Activated CD8-positive, alpha-beta memory T cell treated with anti-CD3 and anti-CD28 coated beads for 24 hours (primary cell): ENCODE data around the gene FXYD1.

Source experiments
- DNase-seq: peaks from one replicate; pipeline ENCODE4 v3.0.0-alpha.2; 2020

Gene FXYD1

DNA sequence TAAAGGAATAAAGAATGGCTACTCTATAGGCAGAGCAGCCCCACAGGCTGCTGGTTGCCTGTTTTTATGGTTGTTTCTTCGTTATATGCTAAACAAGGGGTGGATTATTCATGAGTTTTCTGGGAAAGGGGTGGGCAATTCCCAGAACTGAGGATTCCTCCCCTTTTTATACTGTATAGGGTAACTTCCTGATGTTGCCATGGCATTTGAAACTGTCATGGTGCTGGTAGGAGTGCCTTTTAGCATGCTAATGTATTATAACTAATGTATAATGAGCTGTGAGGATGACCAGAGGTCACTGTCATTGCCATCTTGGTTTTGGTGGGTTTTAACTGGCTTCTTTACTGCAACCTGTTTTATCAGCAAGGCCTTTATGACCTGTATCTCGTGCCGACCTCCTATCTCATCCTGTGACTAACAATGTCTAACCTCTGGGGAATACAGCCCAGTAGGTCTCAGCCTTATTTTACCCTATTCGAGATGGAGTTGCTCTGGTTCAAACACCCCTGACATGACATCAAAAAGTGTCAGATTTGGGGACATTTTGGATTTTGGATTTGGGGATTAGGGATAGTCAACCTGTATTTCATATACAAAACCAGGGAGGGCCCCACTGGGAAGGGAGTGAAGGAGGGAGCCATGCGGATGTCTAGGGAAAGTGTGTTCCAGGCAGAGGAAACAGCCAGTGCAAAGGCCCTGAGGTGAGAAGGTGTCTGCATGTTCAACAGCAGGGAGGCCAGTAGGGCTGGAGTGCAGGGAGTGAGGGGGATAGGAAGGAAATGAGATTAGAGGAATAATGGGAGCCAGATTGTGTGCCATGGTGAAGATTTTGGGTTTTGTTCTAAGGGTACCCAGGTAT, 26.8 kb downstream of the FXYD1 start:
- peak; percentile 45 for DNase-seq

DNA sequence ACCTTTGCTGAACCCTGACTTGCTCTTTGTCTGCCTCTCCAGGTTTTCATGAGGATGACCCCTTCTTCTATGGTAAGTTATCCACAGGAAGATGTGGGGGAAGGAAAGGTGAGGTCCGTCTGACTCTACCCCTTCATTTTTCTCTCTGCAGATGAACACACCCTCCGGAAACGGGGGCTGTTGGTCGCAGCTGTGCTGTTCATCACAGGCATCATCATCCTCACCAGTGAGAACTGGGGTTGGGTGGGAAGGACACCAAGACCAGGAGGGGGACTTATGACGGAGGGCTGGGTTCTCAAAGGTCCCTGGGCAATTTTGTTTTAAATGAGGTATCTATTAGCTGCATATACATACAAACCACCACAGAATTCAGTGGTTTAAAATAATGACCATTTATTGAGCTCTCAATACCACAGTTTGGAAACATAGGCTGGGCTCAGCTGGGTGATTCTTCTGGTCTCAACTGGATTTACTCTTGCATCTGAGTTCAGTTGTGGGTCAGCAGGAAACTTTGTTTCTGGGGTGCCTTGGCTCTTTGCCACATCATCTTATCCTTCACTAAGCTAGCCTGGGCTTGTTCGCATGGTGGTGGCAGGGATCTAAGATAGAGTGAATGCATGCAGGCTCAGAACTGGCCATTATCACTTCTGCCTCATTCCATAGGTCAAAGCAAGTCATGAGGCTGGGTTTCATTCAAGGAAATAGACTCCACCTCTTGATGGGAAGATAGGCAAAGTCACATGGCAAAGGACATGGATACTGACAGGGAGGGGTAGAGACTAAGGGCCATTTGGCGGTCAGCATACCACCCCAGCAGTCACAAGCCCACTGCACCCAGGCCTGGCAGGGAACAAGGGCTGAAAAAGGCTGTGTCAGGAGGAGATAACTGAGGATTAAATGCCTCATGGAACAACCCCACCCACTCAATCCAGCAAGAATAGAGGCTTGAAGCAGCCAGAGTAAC, 27.8 kb downstream of the FXYD1 start:
- peak; percentile 51 for DNase-seq

DNA sequence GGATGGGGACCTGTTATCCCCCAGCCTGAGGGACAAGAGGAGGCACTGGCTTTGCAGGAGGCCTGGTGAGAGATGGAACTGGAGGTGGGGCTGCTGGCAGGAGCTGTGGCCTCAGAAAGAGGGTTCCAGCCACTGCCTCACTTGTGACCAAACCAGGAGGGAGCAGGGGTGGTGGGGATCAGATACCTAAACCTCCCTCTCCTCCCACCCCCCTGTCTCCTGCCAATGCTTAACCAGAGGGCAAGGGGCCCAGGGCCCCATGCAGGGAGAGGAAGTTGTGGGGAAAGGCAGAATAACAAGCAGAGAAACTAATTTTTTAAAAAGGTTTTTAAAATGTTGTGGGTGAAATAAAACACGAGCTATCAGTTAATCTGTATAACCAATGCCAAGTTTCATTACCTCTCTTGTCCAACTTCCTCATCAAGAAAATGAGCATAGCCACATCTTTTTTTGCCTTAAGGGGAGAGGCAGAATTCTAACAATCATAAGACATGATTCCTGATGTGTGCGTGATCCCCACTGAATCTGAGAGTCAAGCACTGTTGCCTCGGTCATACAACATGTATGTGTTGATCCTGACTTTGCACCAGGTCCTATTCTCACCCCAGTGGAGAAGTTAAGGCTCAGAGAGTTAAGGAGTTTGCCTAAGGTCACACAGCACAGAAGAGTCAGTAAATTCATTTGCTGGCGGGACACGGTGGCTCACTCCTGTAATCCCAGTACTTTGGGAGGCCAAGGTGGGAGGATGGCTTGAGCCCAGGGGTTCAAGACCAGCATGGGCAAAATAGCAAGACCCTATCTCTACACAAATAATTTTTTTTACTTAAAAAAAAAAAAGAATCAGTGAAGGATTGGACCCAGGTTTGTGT, 28.9 kb downstream of the FXYD1 start:
- DNase-seq, result peak; percentile 54

DNA sequence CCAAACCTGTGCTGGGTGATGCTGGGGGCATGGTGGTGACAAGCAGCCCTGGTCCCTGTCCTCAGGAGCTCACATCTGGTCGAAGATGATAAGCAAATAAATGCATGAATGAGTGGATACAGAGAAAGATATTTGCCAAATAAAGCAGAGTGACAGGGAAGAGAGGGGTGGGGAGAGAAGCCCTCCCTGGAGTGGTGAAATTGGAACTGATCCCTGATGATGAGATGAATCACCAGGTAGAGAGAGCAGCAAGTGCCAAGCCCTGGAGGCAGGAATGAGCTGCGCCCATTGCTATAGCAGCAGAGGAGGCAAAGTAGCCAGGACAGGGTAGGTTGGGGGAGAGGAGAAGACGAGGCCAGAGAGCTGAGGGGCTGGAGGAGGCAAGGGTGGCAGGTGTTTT, 29.6 kb downstream of the FXYD1 start:
- no peak for DNase-seq

DNA sequence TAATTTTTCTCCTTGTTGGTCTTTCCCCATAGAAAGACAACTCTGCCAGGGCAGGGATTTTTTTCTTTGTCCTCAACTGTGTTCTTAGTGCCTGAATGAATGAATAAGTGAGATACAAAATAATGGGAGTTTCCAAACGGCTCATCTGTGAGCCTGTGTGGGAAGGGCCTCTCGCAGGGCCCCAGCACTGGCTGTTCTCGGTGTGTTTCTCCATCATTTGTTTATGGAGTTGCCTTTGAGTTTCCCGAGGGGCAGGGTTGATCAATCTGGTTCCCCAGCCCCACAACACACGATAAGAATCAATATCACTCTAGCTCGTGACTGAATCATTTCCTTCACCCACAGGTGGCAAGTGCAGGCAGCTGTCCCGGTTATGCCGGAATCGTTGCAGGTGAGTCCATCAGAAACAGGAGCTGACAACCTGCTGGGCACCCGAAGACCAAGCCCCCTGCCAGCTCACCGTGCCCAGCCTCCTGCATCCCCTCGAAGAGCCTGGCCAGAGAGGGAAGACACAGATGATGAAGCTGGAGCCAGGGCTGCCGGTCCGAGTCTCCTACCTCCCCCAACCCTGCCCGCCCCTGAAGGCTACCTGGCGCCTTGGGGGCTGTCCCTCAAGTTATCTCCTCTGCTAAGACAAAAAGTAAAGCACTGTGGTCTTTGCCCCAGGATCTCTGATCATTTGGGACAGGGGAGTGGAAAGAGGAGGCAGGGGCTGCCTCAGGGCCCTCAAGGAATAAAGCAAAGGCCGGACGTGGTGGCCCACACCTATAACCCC, 30.8 kb downstream of the FXYD1 start:
- DNase-seq, result peak; percentile 53

DNA sequence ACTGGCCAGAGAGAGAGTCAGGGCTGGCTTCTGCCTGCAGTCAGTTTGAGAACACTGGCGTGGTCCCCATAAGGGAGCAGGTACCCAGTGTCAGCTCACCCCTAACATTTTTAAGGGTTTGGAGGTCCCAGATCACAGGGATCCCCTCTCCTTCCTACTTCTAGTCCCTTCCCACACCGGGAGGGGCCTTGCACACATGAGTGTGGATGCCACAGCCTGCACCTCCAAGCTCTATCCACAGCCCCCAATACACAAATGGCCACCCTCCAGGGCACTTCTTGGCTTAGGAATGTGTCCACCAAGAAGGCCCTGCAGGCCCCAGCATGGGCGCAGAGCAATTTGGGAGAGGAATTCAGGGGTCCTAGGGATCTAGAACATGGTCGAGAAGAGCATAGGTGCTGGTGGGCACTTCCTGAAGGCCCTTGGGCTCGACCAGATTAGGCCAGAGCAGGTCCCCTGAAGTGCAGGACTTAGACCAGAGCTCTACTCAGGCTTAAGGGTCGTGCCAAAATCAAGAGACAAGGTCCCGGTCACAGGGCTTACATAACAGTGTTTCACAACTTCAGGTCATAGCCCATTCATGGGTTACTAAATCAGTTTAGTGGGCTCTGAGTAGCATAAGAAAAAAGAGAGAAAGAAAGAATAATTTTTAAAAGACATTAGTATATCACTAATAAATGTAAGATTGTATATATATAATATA, 31.9 kb downstream of the FXYD1 start:
- peak; percentile 59 for DNase-seq

DNA sequence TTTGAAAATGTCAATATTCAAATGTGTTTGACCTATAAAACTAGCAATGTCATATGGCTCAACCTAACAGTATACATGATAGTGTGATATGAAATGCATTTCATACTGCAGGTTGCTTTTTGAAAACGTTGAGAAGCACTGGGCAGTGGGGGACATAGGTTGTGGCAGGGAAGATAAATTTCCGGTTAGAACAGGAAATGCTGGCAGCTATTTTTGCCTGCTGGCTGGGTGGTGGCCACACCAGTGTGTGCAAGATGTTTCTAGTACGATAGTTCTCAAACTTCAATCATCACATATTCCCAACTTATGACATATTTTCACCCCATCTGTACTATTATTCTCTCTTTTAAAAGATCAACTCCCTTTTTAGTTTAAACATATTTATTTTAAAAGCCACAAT, 33.1 kb downstream of the FXYD1 start:
- no peak for DNase-seq

DNA sequence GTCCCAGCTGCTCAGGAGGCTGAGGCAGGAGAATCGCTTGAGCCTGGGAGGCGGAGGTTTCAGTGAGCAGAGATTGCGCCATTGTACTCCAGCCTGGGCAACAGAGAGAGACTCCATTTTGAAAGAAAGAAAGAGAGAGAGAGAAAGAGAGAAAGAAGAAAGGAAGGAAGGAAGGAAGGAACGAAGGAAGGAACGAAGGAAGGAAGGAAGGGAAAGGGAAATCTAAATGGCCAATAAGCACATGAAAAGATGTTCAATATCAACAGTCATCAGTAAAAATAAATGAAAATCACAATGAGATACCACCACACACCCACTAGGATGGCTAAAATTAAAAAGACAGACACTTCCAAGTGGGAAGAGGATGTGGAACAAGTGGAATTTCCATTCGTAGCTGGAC, 35.6 kb downstream of the FXYD1 start:
- no peak for DNase-seq

DNA sequence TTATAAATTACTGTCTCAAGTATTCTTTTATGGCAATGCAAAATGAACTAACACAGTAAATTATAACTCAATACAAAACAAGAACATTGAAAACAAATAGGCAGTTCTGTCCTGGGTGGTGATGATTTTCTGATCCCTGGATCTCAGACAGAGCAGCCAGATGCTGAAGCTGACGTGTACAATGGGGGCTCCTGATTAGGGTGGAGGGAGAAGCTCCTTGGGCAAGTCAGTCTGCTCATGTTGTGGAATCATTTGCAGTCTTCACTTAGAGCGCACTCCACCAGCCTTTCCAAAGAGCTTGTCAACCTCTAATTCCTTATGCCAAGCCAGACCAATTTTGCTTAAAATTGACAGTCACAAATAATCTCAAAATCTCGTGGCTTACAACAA, 37.6 kb downstream of the FXYD1 start:
- peak; percentile 13 for DNase-seq

DNA sequence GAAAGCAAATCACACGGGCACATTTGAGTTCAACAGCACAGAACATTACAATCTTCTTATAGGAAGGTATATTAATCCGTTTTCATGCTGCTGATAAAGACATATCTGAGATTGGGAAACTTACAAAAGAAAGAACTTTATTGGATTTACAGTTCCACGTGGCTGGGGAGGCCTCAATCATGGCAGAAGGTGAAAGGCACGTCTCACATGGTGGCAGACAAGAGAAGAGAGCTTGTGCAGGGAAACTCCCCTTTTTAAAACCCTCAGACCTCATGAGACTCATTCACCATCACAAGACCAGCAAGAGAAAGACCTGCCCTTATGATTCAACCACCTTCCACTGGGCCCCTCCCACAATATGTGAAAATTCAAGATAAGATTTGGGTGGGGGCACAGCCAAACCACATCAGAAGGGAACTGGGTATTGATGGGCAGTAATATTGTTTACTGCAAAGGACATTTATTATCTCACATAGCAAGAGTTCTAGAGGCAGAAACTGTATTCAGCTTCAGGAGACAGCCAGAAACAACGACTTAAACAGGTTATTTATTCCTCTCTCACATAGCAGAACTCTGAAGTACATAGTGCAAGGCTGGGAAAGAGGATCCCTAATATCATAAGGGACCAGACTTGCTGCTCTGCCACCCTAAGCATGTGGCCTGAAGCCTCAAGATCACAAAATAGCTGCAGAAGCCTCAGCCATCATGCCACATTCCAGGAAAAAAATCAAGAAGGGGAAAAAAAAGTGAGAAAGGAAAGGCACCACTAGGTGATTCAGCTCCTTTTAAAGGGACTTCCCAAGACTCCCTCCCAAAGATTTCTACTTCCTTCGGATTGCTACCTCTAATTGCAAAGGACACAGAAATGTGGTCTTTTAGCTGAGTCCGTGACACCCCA, 39.0 kb downstream of the FXYD1 start:
- DNase-seq, result peak; percentile 35

DNA sequence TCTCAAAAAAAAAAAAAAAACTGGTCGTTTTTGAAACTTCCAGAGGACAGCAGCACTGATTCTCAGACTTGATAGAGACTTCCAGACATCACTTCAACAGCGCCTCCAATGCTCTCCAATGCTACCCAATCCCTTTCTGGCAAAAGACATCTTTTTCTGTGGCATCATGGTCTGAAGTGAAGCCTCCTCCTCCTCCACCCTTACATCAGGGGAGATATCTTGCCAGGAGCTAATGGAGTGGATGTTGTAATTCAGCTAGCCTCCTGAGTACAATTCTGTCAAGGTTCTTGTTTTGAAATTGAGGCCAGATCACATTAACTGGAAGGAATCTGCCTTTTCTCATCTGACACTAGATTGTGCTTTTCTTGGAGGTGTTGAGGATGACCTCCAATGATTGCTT, 40.1 kb downstream of the FXYD1 start:
- DNase-seq, result no peak

DNA sequence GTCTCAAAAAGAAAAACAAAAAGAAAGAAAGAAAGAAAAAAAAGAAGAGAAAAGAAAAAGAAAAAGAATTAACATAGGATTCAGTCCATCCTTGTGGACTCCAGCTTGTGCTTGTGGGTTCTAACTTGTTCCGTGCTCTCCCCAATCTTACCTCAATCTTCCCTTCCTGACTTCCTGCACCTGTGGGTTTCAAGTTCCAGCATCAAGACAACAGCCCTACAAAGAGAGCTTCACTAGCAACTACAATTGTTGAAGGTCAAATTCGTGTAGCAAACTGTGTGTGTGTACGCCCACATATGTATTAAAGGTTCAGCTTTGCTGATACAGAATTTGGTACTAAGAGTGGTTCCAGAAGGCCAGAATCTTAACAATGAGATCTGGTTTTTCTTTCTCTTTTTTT, 41.2 kb downstream of the FXYD1 start:
- DNase-seq, result peak; percentile 41

DNA sequence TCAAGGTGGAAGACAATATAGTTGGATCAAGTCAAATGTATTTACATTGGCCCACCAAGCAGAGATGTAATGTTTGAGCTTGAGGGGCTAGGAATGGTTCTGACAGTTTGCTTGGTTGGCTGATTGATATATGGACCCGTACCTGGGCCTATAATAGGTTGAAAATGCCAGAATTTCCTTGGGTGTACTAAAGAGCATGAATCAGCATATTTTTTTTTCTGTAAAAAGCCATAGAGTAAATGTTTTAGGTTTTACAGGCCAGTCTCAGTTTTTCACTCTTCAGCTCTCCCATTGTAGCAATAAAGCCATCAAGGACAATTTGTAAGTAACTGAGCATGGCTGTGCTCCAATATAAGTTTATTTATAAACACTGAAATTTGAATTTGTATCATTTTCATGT, 42.8 kb downstream of the FXYD1 start:
- no peak for DNase-seq

DNA sequence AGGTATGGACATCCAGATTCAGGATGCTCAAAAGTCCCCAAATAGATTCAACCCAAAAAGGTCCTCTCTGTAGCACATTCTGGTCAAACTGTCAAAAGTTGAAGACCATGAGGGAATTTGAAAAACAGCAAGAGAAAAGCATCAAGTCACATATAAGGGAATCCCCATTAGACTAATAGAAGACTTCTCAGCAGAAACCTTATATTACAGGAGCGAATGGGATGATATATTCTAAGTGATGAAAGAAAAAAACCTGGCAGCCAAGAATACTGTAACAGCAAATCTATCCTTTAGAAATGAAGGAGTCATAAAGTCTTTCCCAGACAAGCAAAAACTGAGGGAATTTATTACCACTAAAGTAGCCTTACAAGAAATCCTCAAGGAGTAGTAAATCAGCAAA, 45.6 kb downstream of the FXYD1 start:
- no peak for DNase-seq

DNA sequence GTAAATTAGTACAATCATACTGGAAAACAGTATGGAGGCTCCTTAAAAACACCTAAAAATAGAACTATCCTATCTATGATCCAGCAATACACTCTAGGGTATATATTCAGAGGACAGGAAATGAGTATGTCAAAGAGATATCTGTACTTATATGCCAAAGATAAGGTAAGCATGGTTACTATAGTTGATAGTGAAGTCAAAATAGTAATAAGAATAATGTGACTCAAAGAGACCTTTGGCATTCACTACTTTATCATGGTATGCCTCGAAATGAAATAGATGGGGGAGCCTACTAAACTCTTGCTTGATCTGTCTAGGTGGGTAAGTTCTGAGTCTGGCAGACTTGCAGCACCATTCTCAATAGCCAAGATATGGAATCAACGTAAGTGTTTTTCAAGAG, 46.3 kb downstream of the FXYD1 start:
- DNase-seq, result no peak
